ENCODE results near the gene KIF12.
"Not testable (repeated sequence)": the region's sequence is repeated elsewhere in the genome, so short reads cannot be mapped to it uniquely, and the experiment has no call there.

The KIF12 gene

DNA sequence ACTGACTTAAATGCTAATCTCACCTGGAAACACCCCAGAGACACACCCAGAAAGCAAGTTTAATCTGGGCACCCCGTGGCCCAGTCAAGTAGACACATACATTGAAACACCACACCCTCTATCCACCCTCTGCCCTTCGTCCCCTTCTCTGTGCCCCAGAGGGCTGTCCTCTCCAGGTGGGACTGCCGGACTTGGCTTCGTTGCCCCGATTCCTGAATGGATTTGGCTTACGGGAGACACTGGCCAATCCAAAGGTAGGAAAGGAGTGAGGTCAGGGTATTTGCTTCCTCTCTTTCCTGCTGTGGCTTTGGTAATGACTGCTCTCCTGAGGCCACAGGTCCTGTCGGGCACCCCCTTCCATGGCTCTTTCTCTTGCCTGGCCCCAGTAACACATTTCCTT, 31.0 kb upstream of the KIF12 start:
- TF ChIP-seq GATA1 (IDR thresholded peaks at IDR 0.05; ENCODE audit: low read depth, low read length): no peak
- DNase-seq: no peak

DNA sequence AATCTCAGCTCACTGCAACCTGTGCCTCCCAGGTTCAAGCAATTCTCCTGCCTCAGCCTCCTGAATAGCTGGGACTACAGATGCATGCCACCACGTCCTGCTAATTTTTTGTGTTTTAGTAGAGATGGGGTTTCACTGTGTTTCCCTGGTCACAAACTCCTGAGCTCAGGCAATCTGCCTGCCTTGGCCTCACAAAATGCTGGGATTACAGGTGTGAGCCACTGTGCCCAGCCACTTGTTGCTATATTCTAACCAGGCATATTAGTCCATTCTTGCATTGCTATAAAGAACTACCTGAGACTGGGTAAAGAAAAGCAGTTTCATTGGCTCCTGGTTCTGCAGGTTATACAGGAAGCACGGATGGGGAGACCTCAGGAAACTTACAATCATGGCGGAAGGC, 29.7 kb upstream of the KIF12 start:
- not testable (repeated sequence) for DNase-seq

DNA sequence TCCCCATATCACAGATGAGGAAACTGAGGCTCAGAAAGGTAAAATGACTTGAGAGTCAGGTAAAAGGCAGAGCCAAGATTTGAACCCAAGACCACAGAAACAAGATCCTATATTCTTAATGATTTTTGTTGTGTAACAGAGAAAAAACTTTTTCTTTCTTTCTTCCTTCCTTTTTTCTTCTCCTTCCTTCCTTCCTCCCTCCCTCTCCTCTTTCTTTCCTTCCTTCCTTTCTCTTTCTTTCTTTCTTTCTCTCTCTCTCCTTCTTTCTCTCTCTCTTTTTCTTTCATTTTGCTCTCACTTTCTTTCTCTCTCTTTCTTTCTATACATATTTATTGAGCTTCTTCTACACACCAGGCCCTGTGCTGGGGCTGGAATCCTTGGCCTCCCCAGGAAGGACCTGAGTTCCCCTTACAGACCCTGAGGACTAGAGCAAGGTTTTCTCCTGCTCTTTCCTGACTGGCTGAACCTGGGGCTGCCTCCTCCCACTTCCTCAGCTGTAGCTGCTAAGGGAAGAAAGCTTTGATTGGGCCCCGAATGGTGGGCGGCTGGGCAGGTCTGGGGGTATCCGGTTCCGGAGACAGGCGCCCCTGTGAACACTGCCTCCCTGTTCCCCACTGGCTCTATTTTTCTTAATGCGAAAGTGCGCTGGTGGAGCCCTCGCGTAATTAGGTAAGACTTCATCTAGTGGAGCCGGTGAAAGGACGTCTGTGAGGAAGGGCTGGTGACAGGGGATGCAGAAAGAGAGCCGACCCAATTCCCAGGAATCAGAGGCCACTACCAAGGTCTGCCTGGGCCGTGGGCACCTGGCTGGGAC, 27.4 kb upstream of the KIF12 start:
- no peak for TF ChIP-seq POLR2A (IDR thresholded peaks at IDR 0.05; ENCODE audit: low read length)
- no peak for TF ChIP-seq GATA1 (IDR thresholded peaks at IDR 0.05; ENCODE audit: low read depth, low read length)
- no peak for DNase-seq

DNA sequence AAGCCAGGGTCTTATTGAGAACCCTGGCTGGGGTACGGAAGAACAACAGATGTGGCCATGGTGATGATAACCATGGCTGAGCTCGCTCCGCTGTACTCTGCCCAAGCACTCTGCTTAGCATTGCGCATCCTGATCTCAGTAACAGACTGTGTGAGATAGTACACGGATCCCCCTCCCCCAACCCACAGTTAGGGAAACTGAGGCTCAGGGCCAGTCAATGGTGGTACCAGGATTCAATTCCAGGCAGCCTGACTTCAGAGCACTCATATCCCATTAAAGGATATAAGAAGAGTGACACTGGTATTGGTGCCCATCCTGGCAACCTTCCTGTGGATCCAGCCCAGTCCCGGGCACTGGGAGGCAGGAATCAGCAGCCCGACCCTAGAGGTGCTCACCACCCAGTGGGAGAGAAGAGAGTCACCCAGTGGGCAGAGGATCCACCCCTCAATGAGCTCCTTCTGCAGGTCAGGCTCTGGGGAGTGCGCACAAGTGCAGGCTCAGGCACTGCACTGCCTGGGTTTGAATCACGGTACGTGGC, 26.5 kb upstream of the KIF12 start:
- no peak for DNase-seq
- TF ChIP-seq POLR2A (IDR thresholded peaks at IDR 0.05; ENCODE audit: low read length) (no peak), GATA1 (IDR thresholded peaks at IDR 0.05; ENCODE audit: low read depth, low read length) (no peak)

DNA sequence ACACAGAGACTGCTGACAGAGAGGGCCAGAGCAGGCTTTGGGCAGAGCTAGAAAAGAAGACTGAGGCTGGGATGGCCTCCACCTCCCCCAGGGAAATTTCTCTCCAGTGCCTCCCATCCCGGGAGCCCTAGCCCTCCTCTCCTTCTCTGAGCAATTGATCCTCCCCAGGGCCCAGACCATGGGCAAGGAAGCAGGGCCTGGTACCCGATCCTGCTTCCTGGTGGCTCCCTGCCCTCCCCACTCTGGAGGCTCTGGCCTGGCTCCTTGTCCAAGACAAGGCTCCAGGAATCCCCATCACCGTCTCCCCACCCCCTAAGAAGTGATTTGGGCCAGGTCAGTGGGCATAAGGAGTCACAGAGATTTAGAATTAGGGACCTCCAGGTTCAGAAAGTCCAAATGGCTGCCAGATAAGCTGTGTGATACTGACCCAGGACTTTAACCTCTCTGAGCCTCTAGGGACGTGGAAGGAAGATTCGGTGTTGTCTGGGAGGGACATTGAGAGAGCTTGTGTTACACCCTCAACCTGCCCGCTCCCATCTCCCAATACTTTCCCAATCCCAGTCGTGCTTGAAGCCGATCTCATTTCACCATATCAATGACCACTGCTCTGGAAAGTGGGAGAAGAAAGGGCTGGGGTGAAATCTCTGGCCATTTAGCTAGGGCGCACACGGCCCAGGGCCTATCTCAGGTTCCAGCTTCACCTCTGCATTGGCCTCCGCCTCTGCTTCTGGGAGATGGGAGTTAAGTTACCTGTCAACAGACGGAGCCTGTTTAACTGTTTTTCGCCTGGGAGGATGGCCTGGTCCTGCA, 25.8 kb upstream of the KIF12 start:
- TF ChIP-seq POLR2A (IDR thresholded peaks at IDR 0.05; ENCODE audit: low read length) (no peak), GATA1 (IDR thresholded peaks at IDR 0.05; ENCODE audit: low read depth, low read length) (no peak)
- DNase-seq: no peak

DNA sequence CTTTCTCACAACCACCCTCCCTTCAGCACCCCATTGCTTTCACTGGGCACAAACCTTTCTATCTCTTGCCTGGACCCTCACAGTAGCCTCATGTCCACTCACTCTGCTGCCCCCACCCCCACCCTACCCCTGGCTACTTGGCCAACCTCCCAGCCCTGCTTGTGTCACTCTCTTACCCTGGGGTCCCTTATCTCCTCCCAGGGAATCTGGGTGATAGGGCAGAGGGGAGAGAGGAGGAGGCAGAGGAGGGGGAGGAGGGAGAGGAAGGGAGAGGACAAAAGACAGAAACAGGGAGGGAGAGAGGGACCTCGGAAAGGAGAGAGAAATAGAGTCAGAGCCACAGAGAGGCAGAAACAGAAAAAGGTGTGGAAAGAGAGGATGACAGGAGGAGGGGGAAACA, 25.0 kb upstream of the KIF12 start:
- TF ChIP-seq GATA1 (IDR thresholded peaks at IDR 0.05; ENCODE audit: low read depth, low read length): no peak
- TF ChIP-seq POLR2A (IDR thresholded peaks at IDR 0.05; ENCODE audit: low read length): no peak
- no peak for DNase-seq

DNA sequence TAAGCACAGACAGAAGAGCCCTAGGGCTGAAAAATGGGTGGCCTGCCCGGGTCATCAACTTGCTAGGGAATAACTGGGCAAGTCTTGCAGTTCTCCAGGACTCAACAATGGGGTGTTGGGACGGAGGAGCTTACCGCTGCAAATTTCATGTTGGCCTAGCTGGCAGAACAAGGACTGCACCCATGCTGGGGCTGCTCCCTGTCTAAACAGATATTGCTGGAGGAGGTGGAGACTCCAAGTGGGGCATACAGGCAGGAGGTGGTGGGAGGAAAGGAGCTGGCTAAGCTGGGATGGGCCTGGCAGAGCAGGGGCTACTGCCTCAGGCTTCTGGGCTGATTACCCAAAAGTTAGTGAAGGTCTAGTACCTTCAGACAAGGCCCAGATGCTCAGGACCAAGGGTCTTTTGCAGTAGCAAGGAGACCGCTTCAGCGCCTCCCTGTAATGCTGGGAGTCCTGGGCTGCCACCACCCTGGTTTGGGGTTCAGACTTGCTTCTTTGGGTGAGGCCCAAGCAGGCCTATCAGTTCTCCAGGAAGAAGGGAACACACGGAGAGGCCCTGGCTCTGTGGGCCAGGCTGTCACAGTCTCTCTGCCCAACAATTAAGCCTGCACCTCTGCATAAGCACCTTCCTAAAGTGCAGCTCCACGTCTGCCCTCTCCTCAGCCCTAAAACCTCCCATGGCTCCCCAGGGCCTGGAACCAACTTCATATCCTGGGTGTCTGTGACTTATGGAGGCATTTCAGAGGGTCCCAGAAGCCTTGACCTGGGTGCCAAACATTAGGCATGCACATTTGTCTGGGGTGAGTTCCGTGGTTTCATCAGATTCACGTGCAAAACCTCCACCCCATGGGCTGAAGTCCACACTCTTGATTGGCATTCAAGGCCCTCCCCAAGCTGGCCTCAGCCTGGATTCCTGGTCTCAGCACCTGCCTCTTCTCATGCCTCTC, 24.2 kb upstream of the KIF12 start:
- no peak for DNase-seq
- TF ChIP-seq POLR2A (IDR thresholded peaks at IDR 0.05; ENCODE audit: low read length): no peak
- TF ChIP-seq GATA1 (IDR thresholded peaks at IDR 0.05; ENCODE audit: low read depth, low read length): no peak

DNA sequence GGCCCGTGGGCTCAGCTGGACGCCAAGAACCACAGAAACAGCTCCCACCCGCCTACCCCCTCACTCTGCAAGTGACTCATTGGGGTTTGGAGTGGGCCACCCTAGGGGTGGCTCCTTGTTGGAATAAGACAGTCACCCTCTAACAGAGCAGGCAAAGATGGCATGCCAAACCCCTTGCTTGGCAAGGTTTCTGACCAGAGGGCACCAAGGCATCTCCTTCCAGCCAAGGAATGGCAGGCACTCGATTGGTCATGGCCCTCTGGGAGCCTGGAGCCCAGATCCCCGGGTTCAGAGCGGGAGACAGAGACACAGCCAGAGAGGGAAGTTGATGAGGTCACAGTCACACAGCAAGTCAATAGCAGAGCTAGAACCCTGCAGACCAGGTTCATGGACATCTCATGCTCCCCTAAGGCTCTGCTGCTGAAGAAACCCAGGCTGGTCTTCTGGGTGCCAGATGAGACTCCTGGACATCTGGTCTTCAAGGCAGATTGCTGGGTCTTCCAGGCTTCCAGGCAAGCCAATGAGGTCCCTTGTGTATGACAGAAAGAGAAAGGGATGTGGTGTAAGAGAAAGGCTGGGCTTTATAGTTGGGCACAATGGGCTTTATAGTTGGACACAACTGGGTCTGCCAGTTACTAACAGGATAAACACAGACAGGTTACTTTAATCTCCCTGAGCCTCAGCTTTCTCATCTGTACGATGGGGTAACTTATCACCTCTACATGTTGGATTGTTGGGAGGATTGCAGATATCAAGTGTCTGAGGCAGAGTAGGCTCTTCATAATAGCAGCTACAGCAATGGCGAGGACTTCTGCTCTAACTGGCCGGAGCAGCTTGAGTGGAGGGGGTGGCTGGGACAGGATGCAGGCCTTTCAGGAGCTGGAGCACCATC, 23.3 kb upstream of the KIF12 start:
- no peak for TF ChIP-seq POLR2A (IDR thresholded peaks at IDR 0.05; ENCODE audit: low read length)
- no peak for TF ChIP-seq GATA1 (IDR thresholded peaks at IDR 0.05; ENCODE audit: low read depth, low read length)
- no peak for DNase-seq

DNA sequence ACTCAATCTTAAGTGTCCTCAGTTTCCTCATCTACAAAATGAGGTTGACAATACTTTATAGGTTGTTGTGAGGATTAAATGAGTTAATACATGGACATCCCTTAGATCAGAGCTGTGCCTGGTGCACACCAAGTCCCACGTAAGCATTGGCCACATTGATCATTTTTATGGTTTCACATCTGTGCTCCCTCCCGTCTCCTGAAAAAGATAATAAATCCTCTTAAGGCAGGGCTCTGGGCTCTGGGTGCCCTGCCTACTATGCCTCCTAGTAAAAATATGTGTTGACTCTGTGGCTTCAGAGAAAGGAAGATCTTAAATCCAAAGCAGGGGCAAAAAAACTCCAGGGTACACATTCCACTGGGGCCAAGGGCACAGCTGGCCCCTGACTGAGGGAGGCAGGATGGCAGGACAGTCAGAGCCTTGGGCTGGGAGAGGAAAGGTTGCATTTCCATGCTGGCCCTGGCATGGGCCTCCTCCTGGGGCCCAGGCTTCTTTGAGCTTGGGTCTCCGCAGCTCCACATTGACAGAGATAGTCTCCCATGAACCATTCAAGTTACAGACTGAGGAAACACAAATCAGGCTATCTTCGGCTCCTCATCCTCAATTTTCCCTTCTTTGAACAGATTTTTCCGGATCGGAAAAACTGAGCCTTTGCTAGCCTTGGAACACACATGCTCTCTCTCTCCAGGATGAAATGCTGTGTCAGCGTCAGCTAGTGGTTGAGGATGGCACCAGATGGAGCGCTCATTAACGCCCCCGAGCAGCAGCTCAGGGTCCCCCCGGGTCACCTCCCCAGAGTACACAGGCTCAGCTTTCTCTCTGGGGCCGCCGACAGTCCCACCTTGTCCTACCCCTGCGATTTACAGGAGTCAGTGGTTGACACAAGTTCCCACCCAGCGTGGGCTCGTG, 22.4 kb upstream of the KIF12 start:
- DNase-seq: no peak
- TF ChIP-seq GATA1 (IDR thresholded peaks at IDR 0.05; ENCODE audit: low read depth, low read length): no peak
- no peak for TF ChIP-seq POLR2A (IDR thresholded peaks at IDR 0.05; ENCODE audit: low read length)

DNA sequence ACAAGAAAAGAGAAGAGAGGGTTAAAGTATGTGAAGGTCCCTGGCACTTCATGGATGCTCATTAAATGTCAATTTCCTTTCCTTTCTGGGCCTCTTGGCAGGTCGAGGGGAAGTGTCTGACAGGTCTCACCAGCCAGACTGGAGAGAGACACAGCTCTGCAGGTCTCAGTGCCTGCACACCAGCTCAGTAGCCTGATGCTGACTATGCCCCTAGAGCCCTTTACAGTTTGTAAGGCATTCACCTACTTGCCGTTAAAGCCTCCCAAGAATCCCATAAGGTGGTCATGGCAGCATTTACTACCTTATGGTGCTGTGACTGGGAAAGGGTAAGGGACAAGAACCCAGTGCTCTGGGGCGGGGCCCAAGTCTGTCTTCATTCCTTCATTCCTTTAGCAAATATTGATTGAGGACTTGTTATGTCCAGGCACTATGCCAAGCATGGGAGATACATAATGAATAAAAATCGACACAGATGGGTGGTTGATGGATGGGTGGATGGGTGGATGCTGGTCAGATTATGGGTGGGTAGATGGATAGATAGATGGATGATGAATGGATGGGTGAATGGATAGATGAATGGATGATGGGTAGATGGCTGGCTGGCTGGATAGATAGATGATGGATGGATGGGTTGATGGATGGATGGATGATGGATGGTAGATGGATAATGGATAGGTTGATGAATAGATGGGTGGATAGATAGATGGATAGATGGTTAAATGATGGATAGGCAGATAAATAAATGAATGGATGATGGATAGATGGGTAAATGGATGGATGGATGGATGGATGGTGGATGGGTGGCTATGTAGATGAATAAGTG, 21.3 kb upstream of the KIF12 start:
- no peak for DNase-seq
- TF ChIP-seq GATA1 (IDR thresholded peaks at IDR 0.05; ENCODE audit: low read depth, low read length) (no peak), POLR2A (IDR thresholded peaks at IDR 0.05; ENCODE audit: low read length) (no peak)

Data from erythroblast (primary cell).